Epithelial cell of prostate (primary cell): ENCODE data around the gene RFX4.

Experiments used
- DNase-seq: peaks from one replicate; pipeline ENCODE4 v3.0.0-alpha.2; 2011; ENCODE audit warnings: low read depth, low spot score
- H3K27ac ChIP-seq: fragments of 450-650 bp; 2 replicates; pipeline ENCODE4 v1.5.1; 2017; ENCODE audit warnings: mild to moderate bottlenecking

RFX4 gene

GRCh38 chr12:106757623-106758348 is 175.0 kb downstream of the RFX4 start:
- no peak for DNase-seq
- no peak overlapping the region for H3K27ac ChIP-seq

- DNase-seq = no peak
- no peak overlapping the region for H3K27ac ChIP-seq
Observed at GRCh38 chr12:106758349-106759110, 175.7 kb downstream of the RFX4 start.

GRCh38 chr12:106759526-106760183 is 176.9 kb downstream of the RFX4 start:
- DNase-seq = no peak
- no peak overlapping the region for H3K27ac ChIP-seq

GRCh38 chr12:106760184-106760531 is 177.4 kb downstream of the RFX4 start:
- no peak overlapping the region for H3K27ac ChIP-seq
- no peak for DNase-seq

- no peak for DNase-seq
- H3K27ac ChIP-seq = no peak overlapping the region
Observed at GRCh38 chr12:106764220-106764619, 181.4 kb downstream of the RFX4 start.

DNA sequence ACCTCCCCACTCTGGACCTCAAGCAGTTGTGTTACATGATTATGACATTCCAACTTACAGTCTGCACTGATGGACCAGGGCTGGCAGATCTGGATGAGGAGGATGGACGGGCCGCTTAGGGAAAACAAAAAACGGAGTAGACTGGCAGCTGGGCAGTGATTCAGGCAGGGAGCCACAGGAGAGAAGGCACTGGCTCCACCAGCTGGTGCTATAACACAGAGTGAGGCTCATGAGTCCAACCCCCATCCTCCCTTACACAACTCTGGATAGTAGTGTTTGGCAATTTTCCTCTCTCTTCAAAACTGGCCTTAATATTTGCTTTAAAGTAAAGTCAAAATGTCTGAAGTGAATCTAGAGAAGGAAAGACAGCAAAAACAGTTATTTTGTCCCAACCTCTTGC is 181.9 kb downstream of the RFX4 start:
- DNase-seq = no peak
- H3K27ac ChIP-seq = no peak overlapping the region

- H3K27ac ChIP-seq = no peak overlapping the region
- no peak for DNase-seq
Observed at GRCh38 chr12:106766393-106766826, 183.6 kb downstream of the RFX4 start.

- no peak for DNase-seq
- no peak overlapping the region for H3K27ac ChIP-seq
Observed at GRCh38 chr12:106767206-106767605, 184.4 kb downstream of the RFX4 start.

GRCh38 chr12:106767954-106768822 is 185.4 kb downstream of the RFX4 start:
- no peak overlapping the region for H3K27ac ChIP-seq
- DNase-seq = no peak

DNA sequence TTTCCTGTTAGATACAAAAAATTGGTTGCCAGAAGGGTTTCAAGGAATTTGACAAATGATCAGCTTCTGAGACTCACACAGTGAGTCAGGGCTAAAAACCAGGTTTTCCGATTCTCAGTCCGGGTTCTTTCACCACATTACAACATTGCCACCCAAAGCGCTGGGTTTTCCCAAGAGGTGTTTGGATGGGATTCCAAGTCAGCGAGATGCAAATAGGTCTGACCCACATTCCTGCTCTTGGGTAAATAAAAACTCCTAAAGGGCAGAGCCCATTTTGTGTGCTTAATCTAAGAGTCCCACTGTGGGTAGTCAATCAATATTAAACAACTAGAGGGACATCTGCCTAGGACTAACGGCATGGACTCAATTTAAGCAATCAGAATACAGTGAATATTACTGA is 186.3 kb downstream of the RFX4 start:
- no peak overlapping the region for H3K27ac ChIP-seq
- no peak for DNase-seq

DNA sequence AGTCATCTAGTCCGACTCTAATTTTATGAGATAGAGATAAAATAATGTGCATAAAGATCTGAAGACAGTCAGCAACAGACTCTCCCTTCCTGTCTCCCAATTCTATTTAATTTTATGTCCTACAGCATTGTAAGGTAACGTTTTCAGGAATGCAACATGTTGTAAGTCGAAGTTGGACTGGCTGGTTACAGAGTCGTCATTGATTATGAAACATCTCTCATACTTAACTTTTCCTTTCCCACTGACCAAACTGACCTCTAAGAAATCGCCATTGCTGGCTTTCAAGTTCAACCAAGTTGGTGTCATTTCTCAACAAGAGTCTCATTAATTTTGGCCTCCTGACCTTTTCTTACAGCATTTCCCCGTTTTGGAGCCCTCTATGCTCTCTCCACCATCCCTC is 186.7 kb downstream of the RFX4 start:
- no peak for DNase-seq
- no peak overlapping the region for H3K27ac ChIP-seq

DNA sequence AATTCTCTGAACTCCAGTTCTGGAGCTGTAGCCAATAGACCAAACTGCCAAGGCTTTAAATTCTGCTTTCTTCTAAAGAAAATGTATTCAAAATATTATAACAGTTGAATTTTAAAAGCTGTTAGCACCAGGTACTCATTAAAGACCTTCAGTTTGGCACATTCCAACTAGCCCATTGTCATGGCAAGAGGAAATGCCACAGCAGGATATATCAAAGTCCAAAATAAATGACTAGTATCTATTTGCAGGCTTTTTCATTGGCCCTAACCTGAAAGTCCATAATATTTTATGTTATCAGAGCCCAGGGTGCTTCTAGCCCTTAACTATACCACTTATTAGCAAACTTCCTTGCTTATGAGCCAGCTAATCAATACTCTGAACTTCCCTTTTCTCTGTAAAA is 188.6 kb downstream of the RFX4 start:
- no peak overlapping the region for H3K27ac ChIP-seq
- no peak for DNase-seq

DNA sequence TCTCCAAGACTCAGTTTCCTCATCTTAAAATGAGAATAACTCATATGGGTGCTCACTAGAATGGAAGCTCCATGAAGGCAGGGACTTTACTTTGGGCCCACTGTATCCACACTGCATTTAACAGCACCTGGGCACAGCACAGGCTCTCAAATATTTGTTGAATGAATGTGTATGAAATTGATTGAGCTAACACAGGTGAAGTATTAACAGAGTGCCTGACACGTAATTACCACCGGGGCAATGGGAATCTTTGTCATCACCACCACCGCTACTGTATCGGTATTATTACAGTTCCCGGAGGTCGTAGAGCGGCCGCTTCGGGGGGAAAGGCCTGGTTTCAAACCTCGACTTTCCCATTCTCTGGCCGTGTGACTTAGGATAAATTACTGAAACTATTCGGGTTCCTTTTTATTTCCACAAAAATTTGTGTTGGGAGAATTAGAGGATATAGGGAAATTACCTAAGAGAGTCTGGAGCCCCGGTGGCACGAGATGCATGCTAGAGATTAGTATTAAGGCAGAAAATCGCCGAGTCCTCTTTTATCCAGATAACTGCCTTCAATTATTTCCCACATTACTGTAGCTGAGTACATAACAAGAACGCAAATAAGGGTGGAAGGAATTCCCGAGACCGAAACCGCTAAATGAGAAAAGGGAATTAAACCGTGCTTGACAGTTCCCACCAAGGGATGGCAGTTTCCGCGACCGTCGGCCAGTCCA is 190.6 kb downstream of the RFX4 start:
- H3K27ac ChIP-seq = peak overlapping the region; percentile 86
- DNase-seq = no peak

DNA sequence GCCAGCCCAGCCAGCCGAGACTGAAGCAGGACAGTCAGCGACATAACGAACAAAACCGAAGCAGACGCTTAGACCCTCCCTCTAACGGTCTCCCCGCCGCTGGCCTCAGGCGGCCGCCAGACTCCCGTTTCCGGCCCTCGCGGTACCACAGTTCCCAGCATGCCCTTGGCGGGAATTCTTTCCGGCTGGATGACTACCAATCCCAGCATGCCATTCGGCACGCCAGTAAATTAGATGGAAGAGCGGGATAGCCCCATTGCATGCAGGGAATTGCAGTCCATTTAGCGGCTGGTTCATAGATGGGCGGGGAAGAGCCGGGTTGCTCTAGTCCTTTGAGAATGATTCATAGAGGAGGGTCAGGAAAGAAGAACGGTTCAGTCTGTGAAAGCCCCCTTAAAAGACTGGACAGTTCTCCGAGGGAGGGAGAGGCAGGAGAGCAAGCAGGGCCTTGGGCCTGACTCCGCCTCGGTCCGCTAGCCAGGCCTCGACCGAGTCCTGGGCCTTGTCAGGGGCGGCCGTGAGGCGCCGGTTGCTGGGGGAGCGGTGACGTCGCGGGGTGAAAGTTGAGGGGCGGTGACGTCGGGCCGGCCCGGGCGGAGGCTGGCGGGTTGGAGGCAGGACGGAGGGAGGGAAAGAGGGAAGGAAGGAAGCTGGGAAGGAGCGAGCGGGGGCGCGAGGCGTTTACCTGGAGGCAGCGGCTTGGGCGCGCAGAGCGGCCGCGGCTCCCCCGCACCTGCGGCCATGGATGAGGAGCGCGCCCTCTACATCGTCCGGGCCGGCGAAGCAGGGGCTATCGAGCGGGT is 191.4 kb downstream of the RFX4 start, which contains the start of gene RIC8B:
Gene RIC8B, plus strand, starts transcription at position 678 of the 803 bp plus-strand sequence. Its CDS starts 64 bp downstream, at position 742.
- DNase-seq = peak; percentile 96
- peak within 1 kb of the TSS; percentile 86 for H3K27ac ChIP-seq

- peak overlapping the region; percentile 86 for H3K27ac ChIP-seq
- DNase-seq = no peak
Observed at GRCh38 chr12:106774808-106775524, 192.2 kb downstream of the RFX4 start.

- no peak for DNase-seq
- no peak overlapping the region for H3K27ac ChIP-seq
Observed at GRCh38 chr12:106776897-106777296, 194.1 kb downstream of the RFX4 start.

GRCh38 chr12:106780010-106780631 is 197.3 kb downstream of the RFX4 start:
- no peak overlapping the region for H3K27ac ChIP-seq
- DNase-seq = no peak

- DNase-seq = no peak
- H3K27ac ChIP-seq = no peak overlapping the region
Observed at GRCh38 chr12:106782619-106783018, 199.8 kb downstream of the RFX4 start.
